OCI-LY7 (cell line): ENCODE results near the gene MORN5.

ENCODE experiments used
- EZH2phosphoT487 ChIP-seq: fragments of 200-600 bp; sonication (generic); IDR thresholded peaks from 2 replicates; pipeline ENCODE4 v1.6.1; 2018; ENCODE audit warnings: low read depth, borderline replicate concordance, mild to moderate bottlenecking, mixed run types, antibody characterized with exemption, low read length, moderate library complexity, mixed read lengths
- TF ChIP-seq, protein P1 (sequence below): fragments of 200-600 bp; sonication (generic); conservative IDR thresholded peaks from 2 replicates; pipeline ENCODE4 v1.5.1; 2014; ENCODE audit warnings: mild to moderate bottlenecking, antibody characterized with exemption, low read length, moderate library complexity, mixed read lengths

DNA sequence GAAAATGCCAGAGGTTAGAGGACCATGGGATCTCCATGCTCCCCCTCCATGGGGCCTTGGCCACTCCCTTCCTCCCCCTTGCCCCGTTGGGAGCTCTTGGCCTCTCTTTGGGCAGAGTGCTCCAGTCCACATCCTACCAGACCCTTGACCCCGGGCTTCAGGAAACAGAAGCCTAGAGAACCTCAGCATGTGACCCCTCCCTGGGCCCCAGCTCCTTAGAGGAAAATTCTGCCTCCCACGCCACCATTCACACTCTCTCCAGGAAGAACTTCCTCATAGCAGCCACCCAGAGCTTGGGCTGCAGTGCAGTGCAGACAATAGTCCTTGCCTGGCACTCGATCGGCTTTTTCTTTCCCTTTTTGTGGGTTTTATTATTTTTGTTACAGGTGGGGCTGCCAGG is 63.1 kb downstream of the MORN5 start:
- TF ChIP-seq, protein P1, sequence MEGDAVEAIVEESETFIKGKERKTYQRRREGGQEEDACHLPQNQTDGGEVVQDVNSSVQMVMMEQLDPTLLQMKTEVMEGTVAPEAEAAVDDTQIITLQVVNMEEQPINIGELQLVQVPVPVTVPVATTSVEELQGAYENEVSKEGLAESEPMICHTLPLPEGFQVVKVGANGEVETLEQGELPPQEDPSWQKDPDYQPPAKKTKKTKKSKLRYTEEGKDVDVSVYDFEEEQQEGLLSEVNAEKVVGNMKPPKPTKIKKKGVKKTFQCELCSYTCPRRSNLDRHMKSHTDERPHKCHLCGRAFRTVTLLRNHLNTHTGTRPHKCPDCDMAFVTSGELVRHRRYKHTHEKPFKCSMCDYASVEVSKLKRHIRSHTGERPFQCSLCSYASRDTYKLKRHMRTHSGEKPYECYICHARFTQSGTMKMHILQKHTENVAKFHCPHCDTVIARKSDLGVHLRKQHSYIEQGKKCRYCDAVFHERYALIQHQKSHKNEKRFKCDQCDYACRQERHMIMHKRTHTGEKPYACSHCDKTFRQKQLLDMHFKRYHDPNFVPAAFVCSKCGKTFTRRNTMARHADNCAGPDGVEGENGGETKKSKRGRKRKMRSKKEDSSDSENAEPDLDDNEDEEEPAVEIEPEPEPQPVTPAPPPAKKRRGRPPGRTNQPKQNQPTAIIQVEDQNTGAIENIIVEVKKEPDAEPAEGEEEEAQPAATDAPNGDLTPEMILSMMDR, result no peak
- TF ChIP-seq EZH2phosphoT487, result no peak
